HG03196 (cell line): ENCODE measurements around the gene CFAP43.
"Not testable (repeated sequence)": the region's sequence is repeated elsewhere in the genome, so short reads cannot be mapped to it uniquely, and the experiment has no call there.

Experiments
- ATAC-seq: cut with Tn5 transposase; IDR thresholded peaks from one replicate; pipeline ENCODE4 v1.9.1; 2021; ENCODE audit not compliant: unreplicated experiment

The CFAP43 gene

DNA sequence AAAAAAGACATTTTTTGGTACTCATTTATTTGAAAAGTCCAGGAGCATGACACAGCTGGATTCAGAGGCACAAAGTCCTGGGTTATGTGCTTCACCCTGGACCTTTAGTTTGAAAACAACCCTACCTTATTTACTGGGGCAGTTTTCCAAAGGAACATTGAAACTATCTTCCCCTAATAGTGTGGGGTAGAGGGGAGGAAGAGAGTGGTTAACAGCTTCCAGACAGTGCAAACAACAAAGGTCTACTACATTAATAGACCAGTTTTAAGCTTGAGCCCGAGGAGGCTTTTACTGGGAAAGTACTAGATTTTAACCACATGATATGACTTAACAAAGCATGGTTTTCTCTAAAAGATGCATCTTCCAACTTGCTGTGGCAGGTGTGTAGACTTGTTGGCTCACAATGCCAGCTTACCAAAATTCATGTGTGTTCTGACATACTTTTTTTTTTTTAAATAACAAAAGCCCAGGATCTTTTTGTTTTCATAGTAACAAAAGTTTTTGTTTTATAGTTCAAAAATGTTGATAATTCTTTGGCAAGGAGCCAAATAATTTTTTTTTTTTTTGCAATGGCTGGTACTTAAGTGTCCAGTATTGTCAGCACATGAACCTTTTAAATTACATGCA lies 24.3 kb upstream of the CFAP43 start:
- no peak for ATAC-seq

DNA sequence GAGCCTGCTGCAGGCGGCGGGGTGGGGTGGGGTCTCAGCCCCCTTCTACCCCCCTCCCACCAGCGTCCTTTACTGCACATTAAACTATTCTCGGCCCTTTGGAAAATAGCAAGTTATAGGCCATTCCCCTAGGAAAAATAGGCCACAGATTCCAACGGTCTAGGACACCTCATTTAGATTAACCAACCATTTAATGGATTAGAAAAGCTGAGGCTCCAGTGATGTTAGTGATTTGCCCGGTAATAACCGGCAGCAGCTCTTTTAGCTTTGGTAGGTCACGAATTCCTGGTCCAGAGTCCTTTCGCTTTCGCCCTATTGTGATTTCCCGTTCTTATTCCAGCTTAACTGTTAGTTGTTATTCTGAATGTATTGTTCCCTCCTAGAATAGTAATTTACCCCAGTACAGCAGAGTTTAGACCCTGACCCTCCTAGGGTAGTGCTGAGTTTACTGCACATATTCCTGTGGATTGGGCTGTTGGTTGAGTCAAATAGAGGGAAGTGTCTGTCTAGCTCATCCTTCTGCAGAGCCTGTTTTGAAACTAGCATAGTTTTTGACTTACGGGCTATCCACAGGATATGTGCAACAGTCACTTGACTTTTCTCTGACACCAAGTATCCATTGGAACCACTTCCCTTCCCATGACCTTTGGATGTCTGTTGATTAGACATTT lies 23.3 kb upstream of the CFAP43 start:
- peak; percentile 40 for ATAC-seq

DNA sequence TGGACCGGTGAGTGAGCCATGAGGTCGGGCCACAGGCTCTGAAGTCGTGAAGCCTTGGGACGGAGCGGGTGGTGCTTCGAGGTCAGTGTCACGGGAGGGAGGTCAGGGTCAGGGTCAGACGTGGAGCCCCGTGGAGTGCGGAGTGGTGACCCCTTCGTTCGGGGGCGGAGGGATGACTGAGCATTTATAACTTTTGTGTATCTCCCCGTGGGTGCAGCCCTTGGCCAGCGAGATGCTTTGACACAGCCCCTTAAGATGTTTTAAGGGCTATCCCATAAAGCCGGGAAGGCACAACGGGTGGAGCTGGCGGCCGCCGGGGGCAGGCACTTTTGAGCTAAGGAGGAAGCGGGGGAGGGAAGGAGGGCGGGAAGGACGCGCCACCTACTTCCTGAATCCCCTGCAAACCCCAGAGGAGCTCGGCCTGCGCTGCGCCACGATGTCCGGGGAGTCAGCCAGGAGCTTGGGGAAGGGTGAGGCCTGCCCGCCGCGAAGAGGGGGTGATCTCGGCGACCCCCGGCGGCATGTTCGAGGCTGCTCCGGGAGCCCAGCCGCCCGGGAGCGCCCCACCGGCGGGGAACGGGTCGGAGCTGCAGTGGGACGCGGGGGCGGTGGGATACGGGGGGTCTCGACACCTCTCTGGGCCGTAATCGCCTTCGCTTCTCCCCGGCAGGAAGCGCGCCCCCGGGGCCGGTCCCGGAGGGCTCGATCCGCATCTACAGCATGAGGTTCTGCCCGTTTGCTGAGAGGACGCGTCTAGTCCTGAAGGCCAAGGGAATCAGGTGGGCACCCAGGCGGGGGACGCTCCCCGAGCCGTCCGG lies 22.5 kb upstream of the CFAP43 start, which contains the start of gene GSTO1:
Gene GSTO1, plus strand, starts transcription at position 400 of the 818 bp plus-strand sequence. Its CDS starts 37 bp downstream, at position 437.
- peak; percentile 87 for ATAC-seq

DNA sequence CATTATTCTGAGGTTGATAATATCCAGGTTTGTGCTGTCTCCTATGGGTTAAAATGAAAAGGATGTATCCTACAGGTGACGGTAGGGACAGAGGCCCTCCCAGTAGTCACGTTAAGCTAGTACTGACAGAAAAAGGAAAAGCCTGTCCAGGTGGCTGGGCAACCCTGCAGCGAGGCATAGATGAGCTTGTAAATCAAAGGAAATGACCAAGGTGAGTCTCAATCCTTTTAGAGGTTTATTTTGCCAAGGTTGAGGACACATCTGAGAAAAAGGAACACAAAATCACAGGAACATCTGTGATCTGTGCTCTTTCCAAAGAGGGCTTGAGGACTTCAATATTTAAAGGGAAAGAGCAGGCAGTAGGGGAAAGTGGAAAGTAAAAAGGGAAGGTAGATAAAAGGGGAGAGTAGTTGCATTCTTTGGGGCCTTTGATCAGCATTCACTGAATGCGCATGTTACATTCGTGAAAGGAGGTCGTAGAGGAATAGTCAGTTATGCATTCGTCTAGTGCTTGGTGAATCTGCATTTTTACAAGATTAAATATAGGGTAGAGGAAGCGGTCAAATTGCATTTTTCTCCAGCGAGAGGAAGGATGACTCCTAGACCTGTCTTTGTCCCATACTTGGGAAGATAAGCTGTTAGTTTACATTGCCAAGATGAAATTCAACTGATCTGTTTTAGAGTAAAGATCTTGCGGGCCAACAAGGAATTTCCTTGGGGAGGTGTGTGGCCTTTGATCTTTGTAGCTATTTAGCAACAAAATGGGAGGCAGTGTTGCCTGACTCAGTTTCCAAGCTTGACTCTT lies 21.6 kb upstream of the CFAP43 start:
- no peak for ATAC-seq

DNA sequence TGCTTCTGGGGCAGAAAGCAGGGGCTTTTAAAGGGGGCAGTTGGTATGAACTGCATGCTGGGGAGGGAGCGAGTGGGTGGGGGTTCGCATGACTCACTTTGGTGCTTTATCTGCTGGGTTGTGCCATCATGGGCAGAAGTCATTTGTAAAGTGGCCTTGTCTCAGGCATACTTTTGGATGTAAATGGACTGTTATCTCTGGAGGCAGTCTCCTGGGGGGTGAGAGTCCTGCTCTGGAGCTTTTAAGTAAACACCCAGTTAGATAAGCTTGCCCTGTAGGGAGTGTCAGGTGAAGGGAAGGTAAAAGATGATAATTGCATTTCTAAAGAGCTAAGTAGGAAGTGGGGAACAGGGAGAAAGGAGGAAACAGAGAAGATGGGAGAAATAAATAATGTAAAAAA lies 20.9 kb upstream of the CFAP43 start:
- ATAC-seq: no peak

DNA sequence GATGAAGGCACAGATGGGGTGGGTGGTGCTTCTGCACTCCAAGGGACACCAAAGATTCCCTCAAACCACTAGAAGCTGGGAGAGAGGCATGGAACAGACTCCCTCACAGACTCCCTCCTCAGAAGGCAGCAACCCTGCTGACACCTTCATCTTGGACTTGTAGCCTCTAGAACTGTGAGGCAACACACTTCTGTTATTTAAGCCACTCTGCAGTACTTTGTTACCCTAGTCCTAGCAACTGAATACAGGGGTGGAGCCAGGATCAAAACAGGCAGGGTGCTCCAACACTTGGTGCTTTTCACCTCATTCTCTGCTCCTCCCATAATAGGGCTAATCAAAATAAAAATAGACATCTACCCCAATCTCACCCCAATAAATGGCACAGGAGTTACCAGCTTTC lies 20.2 kb upstream of the CFAP43 start:
- ATAC-seq: no peak

DNA sequence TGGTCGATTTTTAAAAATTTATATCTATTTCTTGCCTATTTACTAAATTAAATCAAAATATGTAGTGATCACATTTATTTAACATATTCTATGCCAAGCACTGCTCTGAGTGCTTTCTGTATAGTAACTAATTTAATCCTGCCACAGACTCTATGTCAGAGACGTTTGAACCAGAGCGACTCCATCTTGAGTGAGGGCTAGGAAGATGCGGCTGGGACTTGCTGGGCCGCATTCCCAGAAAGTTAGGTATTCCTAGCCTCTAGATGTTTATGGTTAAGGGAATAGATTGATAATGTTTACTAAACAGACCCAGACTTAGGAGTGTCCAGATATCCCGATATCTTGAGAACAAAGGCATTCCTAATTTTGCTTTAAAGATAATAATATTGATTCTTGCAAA lies 19.3 kb upstream of the CFAP43 start:
- no peak for ATAC-seq

DNA sequence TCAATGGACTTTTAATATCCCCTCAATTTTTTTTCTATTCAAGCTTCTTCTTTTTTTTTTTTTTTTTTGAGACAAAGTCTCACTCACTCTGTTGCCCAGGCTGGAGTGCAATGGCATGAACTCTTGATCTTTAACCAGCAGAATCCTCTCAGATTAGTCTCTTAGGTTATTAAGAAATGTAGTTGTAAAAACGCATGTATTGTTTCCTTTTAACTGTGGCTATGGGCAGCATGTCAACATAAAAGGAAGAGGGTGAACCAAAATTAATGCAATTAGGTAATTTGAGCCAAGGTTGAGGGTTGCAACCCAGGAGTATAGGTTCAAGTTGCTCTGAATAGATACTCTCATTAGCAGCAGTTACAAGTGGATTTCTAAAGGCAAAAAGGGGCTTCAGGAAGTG lies 18.2 kb upstream of the CFAP43 start:
- ATAC-seq: no peak

DNA sequence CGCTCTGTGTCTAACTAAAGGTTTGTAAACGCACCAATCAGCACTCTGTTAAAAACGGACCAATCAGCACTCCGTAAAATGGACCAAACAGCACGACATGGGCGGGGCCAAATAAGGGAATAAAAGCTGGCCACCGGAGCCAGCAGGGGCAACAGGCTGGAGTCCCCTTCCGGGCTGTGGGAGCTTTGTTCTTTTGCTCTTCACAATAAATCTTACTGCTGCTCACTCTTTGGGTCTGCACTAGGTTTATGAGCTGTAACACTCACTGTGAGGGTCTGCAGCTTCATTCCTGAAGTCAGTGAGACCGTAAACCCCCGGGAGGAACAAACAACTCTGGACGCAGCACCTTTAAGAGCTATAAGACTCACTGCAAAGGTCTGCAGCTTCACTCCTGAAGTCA lies 16.8 kb upstream of the CFAP43 start:
- not testable (repeated sequence) for ATAC-seq

DNA sequence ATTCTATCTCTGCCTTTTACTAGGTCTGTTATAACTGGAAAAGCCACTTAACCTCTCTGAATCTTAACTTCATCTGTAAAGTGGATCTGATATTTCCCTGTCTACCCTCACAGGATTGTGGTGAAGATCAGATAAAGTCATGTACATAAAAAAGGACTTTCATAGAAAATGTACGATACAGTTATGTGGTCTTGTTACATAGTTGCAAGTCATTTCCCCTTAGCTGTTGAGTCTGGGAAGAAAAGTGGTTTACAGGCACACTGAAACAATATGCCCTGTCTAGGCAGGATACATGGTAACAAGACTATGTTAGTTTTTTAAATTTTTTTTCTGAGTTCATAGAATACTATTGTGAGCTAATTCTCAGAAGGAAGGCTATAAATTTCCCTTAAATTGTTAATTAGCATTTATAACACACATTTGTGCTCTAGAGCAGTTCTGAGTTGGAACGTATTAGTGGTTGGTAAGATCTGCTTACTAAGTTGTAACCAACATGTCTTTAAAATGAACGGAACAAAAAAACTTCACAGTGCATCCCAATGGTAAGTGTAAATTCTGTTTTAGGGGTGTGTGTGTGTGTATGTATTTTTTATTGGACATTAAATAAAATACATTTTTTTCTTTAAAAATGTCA lies 15.5 kb upstream of the CFAP43 start:
- no peak for ATAC-seq

DNA sequence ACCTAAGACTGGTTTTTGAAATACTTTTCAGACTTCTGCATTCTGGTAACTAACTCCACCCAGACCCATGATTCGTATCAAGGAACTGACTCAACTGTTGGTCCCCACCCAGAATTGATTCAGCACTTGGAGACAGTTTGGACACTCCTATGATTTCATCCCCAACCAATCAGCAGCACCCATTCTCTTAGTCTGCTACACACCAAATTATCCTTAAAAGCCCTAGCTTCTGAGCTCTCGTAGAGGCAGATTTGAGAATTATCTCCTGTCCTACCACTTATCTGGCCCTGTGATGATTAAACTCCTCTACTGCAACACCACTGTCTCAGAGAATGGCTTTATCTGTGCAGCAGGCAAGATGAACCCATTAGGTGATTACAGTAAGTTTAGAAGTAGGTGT lies 14.8 kb upstream of the CFAP43 start:
- no peak for ATAC-seq

DNA sequence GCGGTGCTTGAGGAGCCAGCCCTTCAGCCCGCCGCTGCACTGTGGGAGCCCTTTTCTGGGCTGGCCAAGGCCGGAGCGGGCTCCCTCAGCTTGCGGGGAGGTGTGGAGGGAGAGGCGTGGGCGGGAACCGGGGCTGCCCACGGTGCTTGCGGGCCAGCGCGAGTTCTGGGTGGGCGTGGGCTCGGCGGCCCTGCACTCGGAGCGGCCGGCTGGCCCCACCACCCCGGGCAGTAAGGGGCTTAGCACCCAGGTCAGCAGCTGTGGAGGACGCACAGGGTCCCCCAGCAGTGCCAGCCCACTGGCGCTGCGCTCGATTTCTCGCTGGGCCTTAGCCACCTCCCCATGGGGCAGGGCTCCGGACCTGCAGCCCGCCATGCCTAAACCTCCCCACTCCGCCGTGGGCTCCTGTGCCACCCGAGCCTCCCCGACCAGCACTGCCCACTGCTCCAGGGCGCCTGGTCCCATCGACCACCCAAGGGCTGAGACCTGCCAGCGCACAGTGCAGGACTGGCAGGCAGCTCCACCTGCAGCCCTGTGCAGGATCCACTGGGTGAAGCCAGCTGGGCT lies 13.0 kb upstream of the CFAP43 start:
- ATAC-seq: no peak

DNA sequence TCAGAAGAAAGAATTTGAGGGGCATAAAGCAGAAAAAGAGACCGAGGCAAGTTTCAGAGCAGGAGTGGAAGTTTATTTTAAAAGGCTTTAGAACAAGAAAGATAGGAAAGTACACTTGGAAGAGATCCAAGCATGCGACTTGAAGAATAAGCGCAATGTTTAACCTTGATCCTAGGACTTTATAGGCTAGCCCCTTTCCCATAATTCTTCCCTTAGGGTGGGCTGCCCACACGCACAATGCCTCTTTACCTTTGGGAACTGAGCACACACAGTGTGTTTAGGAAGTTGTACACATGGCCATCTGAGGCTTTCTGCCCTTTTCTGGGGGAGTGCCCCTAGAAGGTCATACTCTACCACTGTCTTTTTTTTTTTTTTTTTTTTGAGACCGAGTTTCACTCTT lies 11.3 kb upstream of the CFAP43 start:
- ATAC-seq: no peak

DNA sequence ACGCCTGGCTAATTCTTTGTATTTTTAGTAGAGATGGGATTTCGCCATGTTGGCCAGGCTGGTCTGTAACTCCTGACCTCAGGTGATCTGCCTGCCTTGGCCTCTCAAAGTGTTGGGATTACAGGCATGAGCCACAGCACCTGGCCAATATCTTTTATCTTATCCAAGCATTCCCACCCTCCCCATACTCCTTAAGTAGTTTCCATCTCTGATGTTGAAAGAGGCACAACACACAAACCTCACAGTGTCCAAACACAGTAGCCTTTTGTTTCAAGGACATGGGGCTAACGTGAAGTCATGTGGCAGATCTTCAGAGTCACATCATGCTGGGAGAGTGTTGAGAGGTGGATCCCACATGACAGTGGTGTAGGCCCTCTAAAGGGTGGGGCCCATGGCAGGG lies 10.8 kb upstream of the CFAP43 start:
- ATAC-seq: not testable (repeated sequence)

DNA sequence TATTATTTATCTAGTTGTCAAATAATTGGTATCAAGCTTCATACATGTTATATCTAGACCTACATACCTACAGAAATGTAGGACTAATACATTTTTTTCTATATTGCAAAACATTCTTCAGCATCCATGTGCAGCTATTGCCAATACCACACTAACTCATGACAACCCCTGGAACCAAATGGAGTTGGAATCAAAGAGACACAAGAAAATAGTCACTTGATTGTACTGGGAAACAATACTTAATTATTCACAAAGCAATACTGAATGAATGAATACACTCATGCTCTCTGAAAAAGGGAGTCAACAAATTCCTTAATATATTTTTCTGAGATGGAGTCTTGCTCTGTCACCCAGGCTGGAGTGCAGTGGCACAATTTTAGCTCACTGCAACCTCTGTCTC lies 10.4 kb upstream of the CFAP43 start:
- no peak for ATAC-seq

DNA sequence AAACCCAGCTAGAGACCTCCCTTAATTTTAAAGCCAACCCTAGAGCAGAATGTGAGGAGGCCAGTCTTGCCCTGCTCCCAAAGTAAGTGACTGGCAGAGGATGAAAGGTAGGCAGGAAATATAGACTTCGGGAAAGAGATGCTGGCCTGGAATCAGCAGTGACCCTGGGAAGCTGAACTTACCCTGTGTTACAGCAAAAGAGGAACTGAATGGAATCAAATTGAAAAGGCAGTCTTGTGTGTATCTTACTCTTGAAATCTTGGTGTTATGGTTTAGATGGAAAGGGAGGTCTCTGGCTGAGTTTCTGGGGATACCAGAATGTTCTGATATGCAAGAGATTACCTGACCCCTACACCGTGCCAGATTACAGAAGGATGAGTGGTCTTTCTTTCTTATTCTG lies 7.9 kb upstream of the CFAP43 start:
- ATAC-seq: no peak

DNA sequence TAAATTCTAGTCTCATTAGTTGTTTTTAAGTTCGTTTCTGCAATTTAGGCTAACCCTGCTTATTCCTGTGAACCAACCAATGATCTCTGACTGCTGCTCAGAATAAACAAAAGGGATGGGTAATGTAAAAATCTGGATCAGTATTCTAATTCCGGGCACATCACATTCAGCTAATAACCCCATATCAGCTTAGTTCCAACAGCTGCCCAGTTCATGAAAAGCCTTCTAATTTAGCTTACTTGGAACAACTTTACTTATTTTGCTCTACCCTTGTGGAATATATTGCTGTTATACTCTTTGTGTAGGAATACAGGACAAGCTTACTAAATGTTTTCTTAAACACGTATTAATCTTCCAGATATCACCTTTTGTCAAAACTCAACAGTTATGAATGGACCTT lies 3.6 kb upstream of the CFAP43 start:
- no peak for ATAC-seq

DNA sequence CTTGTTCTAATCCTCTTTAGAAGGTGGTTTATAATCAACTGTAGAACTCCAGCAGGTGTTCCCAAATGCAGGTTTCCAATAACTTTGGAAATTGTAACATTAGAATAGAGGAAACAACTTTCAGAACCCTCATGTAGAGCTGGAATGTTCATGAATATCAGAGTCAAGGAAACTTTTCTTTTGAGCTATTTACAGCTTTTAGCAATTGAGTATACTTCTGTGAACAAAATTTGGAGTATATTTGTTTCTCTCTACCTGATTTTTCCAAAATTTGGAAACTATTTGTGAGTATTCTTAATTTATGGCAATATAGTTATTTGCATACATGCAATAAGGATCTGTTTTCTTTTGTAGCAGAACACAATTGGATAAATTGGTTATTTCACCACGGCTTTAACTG lies 2.8 kb upstream of the CFAP43 start:
- ATAC-seq: no peak

DNA sequence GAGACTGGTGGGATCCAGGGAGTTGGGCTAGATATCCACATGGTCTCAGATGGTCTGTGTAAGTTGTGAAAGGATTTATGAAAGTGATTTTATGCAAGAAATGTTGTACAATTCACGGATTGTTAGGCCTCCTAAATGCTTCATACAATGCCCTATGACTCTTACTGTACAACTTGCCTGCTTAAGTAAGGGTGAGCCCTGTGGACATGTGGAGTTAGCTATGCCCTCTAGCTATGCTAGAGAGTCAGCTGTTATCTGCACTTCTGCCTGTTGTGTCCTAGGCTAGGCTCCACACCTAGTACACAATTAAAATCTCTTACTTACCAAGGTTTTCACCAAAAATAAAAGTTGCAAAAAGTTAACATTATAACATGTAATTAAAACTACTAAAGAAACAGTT lies 1.7 kb upstream of the CFAP43 start:
- no peak for ATAC-seq

DNA sequence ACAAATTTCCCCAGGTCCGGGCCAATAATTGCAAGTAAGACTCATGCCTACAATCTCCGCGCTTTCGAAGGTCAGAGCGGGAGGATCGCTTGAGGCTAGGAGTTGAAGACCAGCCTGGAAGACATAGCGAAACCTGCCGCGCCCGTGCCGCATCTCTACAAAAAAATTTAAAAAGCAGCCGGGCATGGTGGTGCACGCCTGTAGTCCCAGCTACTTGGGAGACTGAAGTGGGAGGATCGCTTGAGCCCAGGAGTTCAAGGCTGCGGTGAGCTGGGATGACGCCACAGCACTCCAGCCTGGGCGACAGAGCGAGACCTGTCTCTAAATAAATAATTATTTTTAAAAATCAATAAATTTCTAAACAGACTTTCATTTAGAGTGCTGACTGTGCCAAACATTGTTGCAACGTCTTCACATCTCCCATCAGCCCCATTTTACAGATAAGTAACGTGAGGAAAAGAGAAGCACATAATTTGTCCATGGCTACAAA lies 494 bp upstream of the CFAP43 start:
- ATAC-seq: peak; percentile 11
